GM13977 (cell line): ENCODE results near the gene ENDOG.

Source experiments
- DNase-seq: peaks from one replicate; pipeline ENCODE4 v3.0.0; 2012; ENCODE audit warnings: low spot score
- CTCF ChIP-seq: IDR thresholded peaks from 2 replicates; pipeline ENCODE4 v1.5.1; 2012; ENCODE audit warnings: mild to moderate bottlenecking, control low read depth; ENCODE audit not compliant: insufficient read depth; ENCODE audit errors: extremely low read depth, missing control alignments
- in situ Hi-C: fragments of 300-500 bp; cut with MboI; formaldehyde crosslinking; loops from one replicate; pipeline ENCODE4 v1.12.0; 2022; ENCODE audit warnings: low sequenced_read_pairs, low pct_unique_long_range_greater_than_20kb, mixed read lengths, inconsistent platforms; ENCODE audit not compliant: unreplicated experiment

ENDOG gene

GRCh38 chr9:128800061-128800460 is 18.2 kb upstream of the ENDOG start:
- in situ Hi-C loops, result no loop called here
- TF ChIP-seq CTCF, result no peak
- DNase-seq, result no peak

- TF ChIP-seq CTCF, result no peak
- in situ Hi-C loops, result no loop called here
- no peak for DNase-seq
These were observed 15.8 kb upstream of the ENDOG start for GRCh38 chr9:128802482-128802881.

GRCh38 chr9:128805661-128806060 is 12.6 kb upstream of the ENDOG start:
- no peak for DNase-seq
- no peak for TF ChIP-seq CTCF
- in situ Hi-C loops, result no loop called here

- DNase-seq, result no peak
- TF ChIP-seq CTCF, result no peak
- in situ Hi-C loops, result no loop called here
These were observed 10.5 kb upstream of the ENDOG start for GRCh38 chr9:128807827-128808226.

GRCh38 chr9:128808543-128808942 is 9.8 kb upstream of the ENDOG start:
- no peak for DNase-seq
- in situ Hi-C loops, result no loop called here

GRCh38 chr9:128809036-128809599 is 9.2 kb upstream of the ENDOG start:
- no peak for TF ChIP-seq CTCF
- in situ Hi-C loops, result no loop called here
- no peak for DNase-seq

More at GRCh38 chr9:128808543-128808942, 9.8 kb upstream of the ENDOG start:
- no peak for TF ChIP-seq CTCF

- DNase-seq, result no peak
- in situ Hi-C loops, result no loop called here
- TF ChIP-seq CTCF, result no peak
These were observed 8.5 kb upstream of the ENDOG start for GRCh38 chr9:128809831-128810230.
